Neural progenitor cell (in vitro differentiated cells): ENCODE measurements around the gene ZMAT5. TPM values are rescaled to one million over a fixed set of nuclear protein-coding genes. Genes with fewer than 3 reads are reported as not detected.
A peak's percentile ranks its signal among the peaks of the same experiment; 100 is the strongest.

Experiments
- DNase-seq: peaks from one replicate; pipeline ENCODE4 v3.0.0-alpha.2; 2016; ENCODE audit warnings: low spot score
- H2AFZ ChIP-seq: fragments of 200-600 bp; sonication (generic); replicated peaks from 2 replicates; pipeline ENCODE4 v1.6.1; 2016; ENCODE audit warnings: antibody characterized with exemption
- H3F3A ChIP-seq: fragments of 200-600 bp; sonication (generic); 2 replicates; pipeline ENCODE4 v1.6.1; 2016; ENCODE audit warnings: antibody characterized with exemption, low read depth
- H3K27ac ChIP-seq: fragments of 200-600 bp; sonication (generic); 2 replicates; pipeline ENCODE4 v1.5.1; 2016; ENCODE audit warnings: mild to moderate bottlenecking
- H3K27me3 ChIP-seq: fragments of 200-600 bp; sonication (generic); 2 replicates; pipeline ENCODE4 v1.6.1; 2016; ENCODE audit warnings: mild to moderate bottlenecking, moderate library complexity
- H3K36me3 ChIP-seq: fragments of 200-600 bp; sonication (generic); 2 replicates; pipeline ENCODE4 v1.5.1; 2016
- H3K4me1 ChIP-seq: fragments of 200-600 bp; sonication (generic); 2 replicates; pipeline ENCODE4 v1.6.1; 2016; ENCODE audit warnings: mixed run types
- H3K4me2 ChIP-seq: fragments of 200-600 bp; sonication (generic); 2 replicates; pipeline ENCODE4 v1.6.1; 2016
- H3K4me3 ChIP-seq: fragments of 200-600 bp; sonication (generic); 2 replicates; pipeline ENCODE4 v1.5.1; 2016
- H3K79me2 ChIP-seq: fragments of 200-600 bp; sonication (generic); 2 replicates; pipeline ENCODE4 v1.6.1; 2016; ENCODE audit warnings: low read depth
- H3K9ac ChIP-seq: fragments of 200-600 bp; sonication (generic); 2 replicates; pipeline ENCODE4 v1.6.1; 2016
- H3K9me3 ChIP-seq: fragments of 200-600 bp; sonication (generic); 2 replicates; pipeline ENCODE4 v1.5.1; 2016; ENCODE audit warnings: low read depth
- H4K20me1 ChIP-seq: fragments of 200-600 bp; sonication (generic); 2 replicates; pipeline ENCODE4 v1.6.1; 2016; ENCODE audit warnings: low read depth
- H3K27ac Mint-ChIP-seq: 3 replicates; pipeline ENCODE4 v1.8.0; 2021; ENCODE audit warnings: mixed read lengths
- H3K27me3 Mint-ChIP-seq: 2 replicates; pipeline ENCODE4 v1.8.0; 2022; ENCODE audit warnings: low read depth, mild to moderate bottlenecking, inconsistent platforms, moderate library complexity, mixed read lengths; ENCODE audit not compliant: insufficient read depth
- H3K36me3 Mint-ChIP-seq: 3 replicates; pipeline ENCODE4 v1.8.0; 2021; ENCODE audit warnings: mixed read lengths
- H3K4me1 Mint-ChIP-seq: 3 replicates; pipeline ENCODE4 v1.8.0; 2021; ENCODE audit warnings: mixed read lengths
- H3K4me3 Mint-ChIP-seq: 3 replicates; pipeline ENCODE4 v1.8.0; 2021; ENCODE audit warnings: mild to moderate bottlenecking, moderate library complexity, mixed read lengths
- H3K9me3 Mint-ChIP-seq: 3 replicates; pipeline ENCODE4 v1.8.0; 2020; ENCODE audit warnings: mixed read lengths
- CTCF ChIP-seq: fragments of 200-600 bp; sonication (generic); IDR thresholded peaks from 2 replicates; pipeline ENCODE4 v1.5.1; 2017; ENCODE audit warnings: antibody characterized with exemption, mild to moderate bottlenecking
- EZH2 ChIP-seq: fragments of 200-600 bp; sonication (generic); IDR thresholded peaks from 2 replicates; pipeline ENCODE4 v1.6.1; 2017; ENCODE audit warnings: antibody characterized with exemption, mild to moderate bottlenecking, moderate library complexity
- EZH2phosphoT487 ChIP-seq: fragments of 200-600 bp; sonication (generic); IDR thresholded peaks from 2 replicates; pipeline ENCODE4 v1.6.1; 2017; ENCODE audit warnings: antibody characterized with exemption
- total RNA-seq: library from RNA; depleted of rRNA; stranded (reverse); fragments of >200 nt; gene quantifications from 2 replicates; pipeline ENCODE4 v1.2.3, GENCODE V29; 2015; ENCODE audit warnings: low replicate concordance

ZMAT5 gene
- total RNA-seq, 1 donor from 2014 or later, result 20.8 TPM

GRCh38 chr22:29717789-29718188 lies 49.0 kb downstream of the ZMAT5 start:
- Histone ChIP-seq H3K36me3 (no peaks in the 10 kb centered on the region), H4K20me1 (peaks cover 44% of the 10 kb centered on the region), H3K9me3 (no peaks in the 10 kb centered on the region), H3F3A (no peaks in the 10 kb centered on the region), H3K4me2 (no peak overlapping the region), H3K4me1 (peaks cover 3% of the 10 kb centered on the region), H2AFZ (no peak overlapping the region), H3K79me2 (no peaks in the 10 kb centered on the region), H3K27me3 (peaks cover 64% of the 10 kb centered on the region), H3K4me3 (no peak overlapping the region), H3K9ac (no peak overlapping the region), H3K27ac (no peak overlapping the region)
- no peak for DNase-seq
- Mint-ChIP-seq H3K27me3 (peaks cover 52% of the 10 kb centered on the region), H3K4me3 (no peak overlapping the region), H3K27ac (no peak overlapping the region), H3K36me3 (no peaks in the 10 kb centered on the region), H3K9me3 (peaks cover 2% of the 10 kb centered on the region), H3K4me1 (peaks cover 9% of the 10 kb centered on the region)
- no peak for TF ChIP-seq EZH2
- no peak for TF ChIP-seq EZH2phosphoT487
- no peak for TF ChIP-seq CTCF

GRCh38 chr22:29716814-29717545 lies 49.8 kb downstream of the ZMAT5 start:
- peak; percentile 93 for DNase-seq
- no peak overlapping the region for H3K9ac ChIP-seq
- H3K4me3 Mint-ChIP-seq, result no peak overlapping the region
- TF ChIP-seq EZH2 (peak; percentile 41), CTCF (no peak)
- peaks cover 3% of the 10 kb centered on the region for H3K4me1 ChIP-seq
- H3K4me1 Mint-ChIP-seq, result peaks cover 12% of the 10 kb centered on the region
- no peak overlapping the region for H2AFZ ChIP-seq
- H3K27me3 ChIP-seq, result peaks cover 56% of the 10 kb centered on the region
- H4K20me1 ChIP-seq, result peaks cover 44% of the 10 kb centered on the region
- H3K27me3 Mint-ChIP-seq, result peaks cover 55% of the 10 kb centered on the region
- H3K9me3 Mint-ChIP-seq, result peaks cover 2% of the 10 kb centered on the region
- H3K36me3 Mint-ChIP-seq, result no peaks in the 10 kb centered on the region
- no peaks in the 10 kb centered on the region for H3F3A ChIP-seq
- H3K4me2 ChIP-seq, result no peak overlapping the region
- H3K9me3 ChIP-seq, result no peaks in the 10 kb centered on the region
- no peaks in the 10 kb centered on the region for H3K79me2 ChIP-seq
- H3K27ac ChIP-seq, result no peak overlapping the region
- no peak overlapping the region for H3K27ac Mint-ChIP-seq
- no peaks in the 10 kb centered on the region for H3K36me3 ChIP-seq
- no peak overlapping the region for H3K4me3 ChIP-seq

GRCh38 chr22:29715705-29716104 lies 51.1 kb downstream of the ZMAT5 start:
- Histone ChIP-seq H3K27me3 (peaks cover 43% of the 10 kb centered on the region), H4K20me1 (peaks cover 36% of the 10 kb centered on the region), H3K4me1 (no peaks in the 10 kb centered on the region), H2AFZ (no peak overlapping the region), H3K4me3 (no peak overlapping the region), H3K36me3 (no peaks in the 10 kb centered on the region), H3K79me2 (no peaks in the 10 kb centered on the region), H3K9me3 (no peaks in the 10 kb centered on the region), H3K4me2 (no peak overlapping the region), H3K9ac (no peak overlapping the region), H3F3A (no peaks in the 10 kb centered on the region), H3K27ac (no peak overlapping the region)
- H3K36me3 Mint-ChIP-seq, result no peaks in the 10 kb centered on the region
- TF ChIP-seq EZH2phosphoT487 (no peak), CTCF (no peak), EZH2 (no peak)
- peaks cover 53% of the 10 kb centered on the region for H3K27me3 Mint-ChIP-seq
- H3K4me1 Mint-ChIP-seq, result peaks cover 12% of the 10 kb centered on the region
- H3K9me3 Mint-ChIP-seq, result peaks cover 2% of the 10 kb centered on the region
- no peak for DNase-seq
- no peak overlapping the region for H3K27ac Mint-ChIP-seq
- H3K4me3 Mint-ChIP-seq, result peak overlapping the region; percentile 38
